Fibroblast of the aortic adventitia (primary cell): Measurements from ENCODE around the gene NKTR. TPM values are rescaled to one million over a fixed set of nuclear protein-coding genes. Genes with fewer than 3 reads are reported as not detected.

Source experiments
- DNase-seq: peaks from one replicate; pipeline ENCODE4 v3.0.0-alpha.2; 2010; ENCODE audit warnings: low read depth
- H3K4me3 ChIP-seq: 2 replicates; pipeline ENCODE4 v1.5.1; 2011; ENCODE audit warnings: low read depth, mild to moderate bottlenecking, control low read depth, low read length, moderate library complexity
- total RNA-seq: library from RNA; depleted of rRNA; stranded (reverse); fragments of >200 nt; gene quantifications from 2 replicates; pipeline ENCODE4 v1.2.3, GENCODE V29; 2012; ENCODE audit warnings: low replicate concordance
- TF ChIP-seq, protein P1 (sequence below): IDR thresholded peaks from 2 replicates; pipeline ENCODE4 v1.5.1; 2011; ENCODE audit warnings: mild to moderate bottlenecking, low read length, control low read depth, inconsistent platforms; ENCODE audit not compliant: insufficient read depth

NKTR gene
- total RNA-seq, 1 donor, result 91.8 TPM

- H3K4me3 ChIP-seq, result no peak overlapping the region
- TF ChIP-seq, protein P1, sequence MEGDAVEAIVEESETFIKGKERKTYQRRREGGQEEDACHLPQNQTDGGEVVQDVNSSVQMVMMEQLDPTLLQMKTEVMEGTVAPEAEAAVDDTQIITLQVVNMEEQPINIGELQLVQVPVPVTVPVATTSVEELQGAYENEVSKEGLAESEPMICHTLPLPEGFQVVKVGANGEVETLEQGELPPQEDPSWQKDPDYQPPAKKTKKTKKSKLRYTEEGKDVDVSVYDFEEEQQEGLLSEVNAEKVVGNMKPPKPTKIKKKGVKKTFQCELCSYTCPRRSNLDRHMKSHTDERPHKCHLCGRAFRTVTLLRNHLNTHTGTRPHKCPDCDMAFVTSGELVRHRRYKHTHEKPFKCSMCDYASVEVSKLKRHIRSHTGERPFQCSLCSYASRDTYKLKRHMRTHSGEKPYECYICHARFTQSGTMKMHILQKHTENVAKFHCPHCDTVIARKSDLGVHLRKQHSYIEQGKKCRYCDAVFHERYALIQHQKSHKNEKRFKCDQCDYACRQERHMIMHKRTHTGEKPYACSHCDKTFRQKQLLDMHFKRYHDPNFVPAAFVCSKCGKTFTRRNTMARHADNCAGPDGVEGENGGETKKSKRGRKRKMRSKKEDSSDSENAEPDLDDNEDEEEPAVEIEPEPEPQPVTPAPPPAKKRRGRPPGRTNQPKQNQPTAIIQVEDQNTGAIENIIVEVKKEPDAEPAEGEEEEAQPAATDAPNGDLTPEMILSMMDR, result no peak
- DNase-seq, result no peak
Measured at GRCh38 chr3:42692667-42693529, 92.4 kb downstream of the NKTR start.

GRCh38 chr3:42693530-42693930 is 93.0 kb downstream of the NKTR start:
- TF ChIP-seq, protein P1, result no peak
- H3K4me3 ChIP-seq, result no peak overlapping the region
- no peak for DNase-seq

DNA sequence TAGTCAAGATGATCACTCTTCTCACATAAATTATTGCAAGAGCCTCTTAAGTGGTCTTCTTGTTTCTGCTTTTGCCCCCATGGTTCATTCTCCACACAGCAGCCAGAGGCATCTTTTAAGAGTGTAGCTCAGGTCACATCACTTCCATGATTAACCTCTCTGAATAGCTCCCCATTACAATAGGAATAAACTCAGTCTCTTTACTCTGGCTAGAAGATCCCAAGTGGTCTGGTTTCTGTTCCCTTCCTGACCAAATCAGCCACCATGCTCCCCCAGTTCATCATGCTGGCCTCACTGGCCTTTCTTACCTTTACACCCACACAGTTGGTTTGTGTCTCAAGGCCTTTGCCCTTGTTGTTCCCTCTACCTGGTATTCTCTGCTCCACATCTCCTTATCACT is 93.9 kb downstream of the NKTR start:
- H3K4me3 ChIP-seq, result no peak overlapping the region

GRCh38 chr3:42696356-42697288 is 96.1 kb downstream of the NKTR start:
- TF ChIP-seq, protein P1, result no peak
- DNase-seq, result no peak
- no peak overlapping the region for H3K4me3 ChIP-seq

More for the DNA sequence above, 93.9 kb downstream of the NKTR start:
- no peak for DNase-seq
- TF ChIP-seq, protein P1, result no peak

DNA sequence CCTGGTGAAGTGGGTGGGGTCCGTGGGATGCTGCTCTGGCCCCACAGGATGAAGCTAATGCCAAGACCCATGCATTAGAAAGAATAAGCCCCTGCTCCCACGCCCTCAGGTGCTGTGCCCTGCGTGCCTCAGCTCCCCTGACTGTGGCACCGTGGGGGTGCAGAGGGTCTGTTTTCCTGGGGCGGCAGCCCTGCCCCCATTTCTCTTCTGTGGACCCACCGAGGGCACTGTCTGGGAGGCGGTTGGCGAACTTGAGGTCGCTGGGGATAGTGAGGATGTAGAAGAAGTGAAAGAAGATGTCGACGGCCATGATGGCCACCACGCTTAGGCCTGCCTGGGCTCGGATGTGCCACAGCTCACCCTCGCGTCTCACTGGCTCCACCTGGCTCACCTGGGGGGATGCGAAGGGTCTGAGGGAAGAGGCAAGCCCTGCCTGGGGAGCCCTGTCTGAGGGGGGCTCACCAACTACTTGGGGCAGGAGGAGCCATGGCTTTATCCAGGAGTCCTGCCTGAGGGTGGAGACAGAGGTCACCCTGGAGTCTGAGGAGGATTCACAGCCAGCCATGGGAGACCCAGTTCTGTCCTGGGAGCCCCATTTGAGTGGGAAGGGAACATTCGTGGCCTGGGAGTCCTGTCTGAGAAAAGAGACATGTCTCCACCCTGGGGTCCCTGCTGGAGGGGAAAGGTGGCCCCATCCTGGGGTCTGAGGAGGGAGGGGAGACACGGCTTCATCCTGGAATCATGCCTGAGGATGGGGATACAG is 97.0 kb downstream of the NKTR start:
- H3K4me3 ChIP-seq, result no peak overlapping the region
- DNase-seq, result no peak
- TF ChIP-seq, protein P1, result no peak

Other genes starting within 250 kb of the NKTR start
- not detected in 2 replicates for gene LYZL4, start 190.1 kb upstream of the NKTR start, total RNA-seq
- gene VIPR1, start 98.0 kb upstream of the NKTR start, total RNA-seq, result 5.6 TPM in 1 of 2 replicates, not detected in the other
- 39.7 and 71.9 TPM in 2 replicates for gene SEC22C, start 18.7 kb upstream of the NKTR start, total RNA-seq
- gene SS18L2, start 9.8 kb upstream of the NKTR start, total RNA-seq, result 5.1 and 31.4 TPM in 2 replicates
- gene ZBTB47, start 53.0 kb downstream of the NKTR start, total RNA-seq, result 22.3 and 41.8 TPM in 2 replicates
- gene KLHL40, start 84.9 kb downstream of the NKTR start, total RNA-seq, result not detected in 2 replicates
- not detected in 2 replicates for gene HHATL, start 102.1 kb downstream of the NKTR start, total RNA-seq
- gene CCDC13, start 172.6 kb downstream of the NKTR start, total RNA-seq, result 0.27 and 8.6 TPM in 2 replicates
- gene HIGD1A, start 203.8 kb downstream of the NKTR start, total RNA-seq, result 75.1 and 163 TPM in 2 replicates
- gene ACKR2, start 208.8 kb downstream of the NKTR start, total RNA-seq, result under 0.01 and 0.41 TPM in 2 replicates